OCI-LY7 (cell line): ENCODE measurements around the gene CIDEA.
A peak's percentile ranks its signal among the peaks of the same experiment; 100 is the strongest.

Source experiments
- CTCF ChIP-seq: fragments of 200-600 bp; sonication (generic); conservative IDR thresholded peaks from 2 replicates; pipeline ENCODE4 v1.5.1; 2014; ENCODE audit warnings: mild to moderate bottlenecking, antibody characterized with exemption, low read length, moderate library complexity, mixed read lengths
- EZH2phosphoT487 ChIP-seq: fragments of 200-600 bp; sonication (generic); IDR thresholded peaks from 2 replicates; pipeline ENCODE4 v1.6.1; 2018; ENCODE audit warnings: low read depth, borderline replicate concordance, mild to moderate bottlenecking, mixed run types, antibody characterized with exemption, low read length, moderate library complexity, mixed read lengths

GRCh38 chr18:12236934-12237832 lies 17.0 kb upstream of the CIDEA start:
- peak; percentile 90 for TF ChIP-seq CTCF
- no peak for TF ChIP-seq EZH2phosphoT487
